GM21360 (cell line): ENCODE measurements around the gene SLFNL1.

ENCODE experiments used
- ATAC-seq: cut with Tn5 transposase; IDR thresholded peaks from one replicate; pipeline ENCODE4 v1.9.1; 2021; ENCODE audit warnings: mild to moderate bottlenecking, moderate library complexity; ENCODE audit not compliant: unreplicated experiment

Gene SLFNL1

GRCh38 chr1:41021526-41022308 lies at the start of gene SLFNL1:
Gene SLFNL1 (minus strand): TSS chr1:41021725. CDS start chr1:41020660, 1,065 bp downstream.
- ATAC-seq = no peak

- ATAC-seq = no peak
Observed at GRCh38 chr1:41056907-41057306, 35.4 kb upstream of the SLFNL1 start.

DNA sequence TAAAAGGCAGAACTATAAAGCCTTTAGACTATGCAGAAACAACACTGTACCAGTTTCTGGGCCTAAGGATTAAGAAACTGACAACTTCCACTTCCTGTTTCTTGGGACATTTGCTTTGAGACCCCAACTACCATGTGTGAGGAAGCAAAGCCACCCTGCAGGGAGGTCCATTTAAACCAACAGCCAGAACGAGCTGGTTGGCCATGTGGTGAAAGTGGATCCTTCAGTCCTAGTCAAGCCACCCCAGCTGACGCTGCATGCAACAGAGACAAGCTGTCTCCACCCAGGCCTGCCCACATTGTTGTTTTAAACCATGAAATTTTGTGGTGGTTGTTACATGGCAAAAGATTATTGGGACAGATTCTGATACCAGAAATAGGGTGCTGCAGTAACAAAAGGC lies 31.8 kb upstream of the SLFNL1 start:
- no peak for ATAC-seq

- ATAC-seq = no peak
Observed at GRCh38 chr1:41051022-41051421, 29.5 kb upstream of the SLFNL1 start.

GRCh38 chr1:41048540-41048939 lies 27.0 kb upstream of the SLFNL1 start:
- no peak for ATAC-seq

DNA sequence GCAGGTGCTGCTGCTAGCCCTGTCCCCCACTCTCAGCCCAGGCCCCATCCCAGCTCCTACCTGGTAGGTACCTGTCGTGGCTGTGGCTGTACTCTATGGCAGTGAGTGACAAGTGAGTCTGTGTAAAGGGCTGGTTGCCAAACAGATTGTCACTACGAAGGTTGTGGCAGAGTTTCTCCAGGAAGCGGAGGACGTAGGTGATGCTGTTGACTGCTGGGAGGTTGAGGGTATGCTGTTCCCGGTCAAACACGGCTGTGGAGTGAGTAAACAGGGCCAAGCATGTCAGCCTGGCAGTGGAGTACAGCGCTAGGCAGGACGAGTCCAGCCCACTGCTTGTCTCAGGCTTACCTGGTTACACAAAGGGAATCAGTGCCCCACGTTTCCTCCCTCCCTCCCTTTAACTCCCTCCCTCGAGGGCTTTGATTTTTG lies 24.8 kb upstream of the SLFNL1 start:
- ATAC-seq = no peak

DNA sequence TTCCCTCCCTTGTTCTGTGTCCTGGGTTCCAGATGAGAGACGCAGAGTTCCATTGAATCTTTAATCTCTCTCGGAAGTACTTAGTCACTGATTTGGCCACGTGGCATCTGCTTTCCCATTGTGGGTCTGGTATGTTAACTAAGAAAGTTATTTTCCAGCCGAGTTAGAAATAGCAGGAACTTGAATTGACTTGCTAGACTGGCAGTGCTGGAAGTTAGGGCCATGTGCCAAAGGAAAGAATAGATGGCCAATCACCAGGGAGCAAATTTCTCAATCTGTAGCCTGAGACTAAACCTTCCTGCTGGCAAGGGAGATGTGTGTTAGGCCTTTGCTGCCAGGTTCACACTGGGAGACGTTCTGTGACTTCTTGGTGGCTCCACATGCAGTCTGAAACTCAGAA lies 24.2 kb upstream of the SLFNL1 start:
- no peak for ATAC-seq

GRCh38 chr1:41044187-41044586 lies 22.7 kb upstream of the SLFNL1 start:
- ATAC-seq = no peak

DNA sequence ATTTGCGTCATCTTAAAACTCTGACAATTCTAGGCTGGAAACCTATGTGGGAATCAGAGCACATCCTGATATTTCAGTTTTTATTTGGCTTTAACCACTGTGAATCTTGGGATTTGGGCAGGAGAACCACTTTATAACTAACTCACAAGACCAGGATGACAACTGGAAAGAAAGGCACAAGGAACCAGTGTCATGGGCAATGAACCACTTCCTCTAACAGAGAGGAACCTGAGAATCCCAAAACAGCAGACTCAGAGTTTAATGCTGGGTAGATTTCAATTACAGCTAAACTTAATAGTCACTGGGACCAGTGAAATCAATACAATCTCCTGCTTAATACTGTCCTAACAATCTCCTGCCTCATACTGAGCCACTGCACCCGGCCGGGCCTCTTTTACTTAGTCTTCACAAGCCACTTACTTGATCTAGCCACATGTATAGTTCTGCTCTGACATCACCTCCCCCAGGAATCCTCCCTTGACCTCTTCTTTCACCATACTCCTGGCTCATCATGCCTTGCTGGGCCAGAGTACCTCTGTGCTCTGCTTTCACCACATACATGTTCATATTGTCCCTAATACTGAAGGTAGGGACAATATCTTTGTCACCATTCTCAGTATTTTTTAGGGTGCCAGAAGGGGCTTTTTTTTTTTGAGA lies 20.2 kb upstream of the SLFNL1 start:
- ATAC-seq = no peak

- ATAC-seq = no peak
Observed at GRCh38 chr1:41038110-41038509, 16.6 kb upstream of the SLFNL1 start.

GRCh38 chr1:41037116-41037903 lies 15.8 kb upstream of the SLFNL1 start:
- ATAC-seq = no peak

GRCh38 chr1:41033272-41033671 lies 11.7 kb upstream of the SLFNL1 start:
- ATAC-seq = no peak

DNA sequence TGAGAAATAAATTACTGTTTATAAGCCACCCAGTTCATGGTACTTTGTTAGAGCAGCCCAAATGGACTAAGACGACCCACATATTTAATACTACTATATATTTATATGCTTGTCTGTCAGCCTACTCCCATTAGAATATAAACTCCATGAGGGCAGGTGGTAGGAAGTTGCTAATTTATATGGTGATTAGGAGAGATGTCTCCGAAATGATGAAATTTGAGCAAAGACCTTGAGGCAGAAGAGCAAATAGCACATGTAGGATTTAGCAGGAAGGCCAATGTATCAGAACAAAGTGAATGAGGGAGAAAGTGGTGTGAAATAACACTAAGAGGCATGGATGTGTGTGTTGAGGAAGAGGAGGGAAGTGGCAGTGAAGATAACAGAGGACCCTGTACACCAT lies 10.6 kb upstream of the SLFNL1 start:
- ATAC-seq = no peak

DNA sequence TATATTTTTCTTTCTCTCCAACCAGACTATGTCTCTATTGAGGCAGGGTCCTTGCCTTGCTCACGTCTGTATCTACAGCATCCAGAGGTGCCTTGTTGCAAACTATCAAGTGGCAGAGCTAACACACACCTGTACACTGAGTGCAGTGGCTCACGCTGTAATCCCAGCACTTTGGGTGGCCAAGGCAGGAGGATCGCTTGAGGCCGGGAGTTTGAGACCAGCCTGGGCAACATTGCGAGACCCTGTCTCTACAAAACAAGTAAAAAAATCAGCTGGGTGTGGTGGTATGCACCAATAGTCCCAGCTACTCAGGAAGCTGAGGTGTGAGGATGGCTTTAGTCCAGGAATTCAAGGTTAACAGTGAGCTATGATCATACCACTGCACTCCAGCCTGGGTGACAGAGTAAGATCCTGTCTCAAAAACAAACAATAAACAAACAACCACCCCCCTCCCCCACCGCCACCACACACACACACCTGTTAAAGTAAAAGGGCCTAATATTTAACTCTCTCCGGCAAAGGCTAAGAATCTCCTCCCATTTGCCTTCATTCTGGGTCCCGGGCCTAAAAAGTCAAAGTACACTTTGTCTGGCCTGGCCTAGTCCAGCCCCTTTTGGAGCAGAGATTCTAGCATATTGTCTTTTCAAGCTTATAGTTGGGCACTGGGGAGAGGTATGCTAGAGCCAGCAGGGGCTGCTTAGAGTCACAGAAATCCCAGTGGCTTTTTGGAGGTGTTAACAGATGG lies 9.5 kb upstream of the SLFNL1 start:
- no peak for ATAC-seq

GRCh38 chr1:41028034-41028642 lies 6.6 kb upstream of the SLFNL1 start:
- no peak for ATAC-seq

GRCh38 chr1:41025979-41026819 lies 4.7 kb upstream of the SLFNL1 start:
- no peak for ATAC-seq

DNA sequence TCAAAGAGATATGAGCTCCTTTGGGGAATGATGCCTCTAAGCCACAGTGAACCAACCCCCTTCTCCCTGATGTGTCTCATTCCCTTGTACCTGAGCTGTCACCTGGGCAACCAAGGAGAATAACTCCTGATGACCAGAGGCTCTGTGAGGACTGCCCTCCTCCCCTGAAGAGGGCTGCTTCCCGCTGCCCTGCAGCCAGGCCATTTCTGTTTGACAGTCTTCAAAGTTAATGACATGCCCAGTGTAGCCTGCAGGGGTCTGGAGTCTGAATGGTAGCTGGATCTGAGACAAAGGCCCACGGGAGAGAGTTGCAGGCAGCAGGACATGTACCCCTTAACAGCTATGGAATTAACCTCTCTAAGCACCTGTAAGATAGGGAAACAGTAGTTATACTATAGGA lies 3.4 kb upstream of the SLFNL1 start:
- no peak for ATAC-seq

- no peak for ATAC-seq
Observed at GRCh38 chr1:41023279-41023990, 1.9 kb upstream of the SLFNL1 start.

GRCh38 chr1:41022424-41022823 lies 899 bp upstream of the SLFNL1 start:
- no peak for ATAC-seq
